Thyroid gland (tissue), 4 donors: ENCODE measurements around the gene CBL. TPM values are rescaled to one million over a fixed set of nuclear protein-coding genes. Genes with fewer than 3 reads are reported as not detected.

Experiments
- DNase-seq, 2 donors: peaks; one replicate each; pipeline ENCODE4 v3.0.0-alpha.2; 2019
- H3K27ac ChIP-seq, 3 donors: fragments of 200-600 bp; sonication (generic); 1 replicate in 2 of 3; 2 replicates in 1 of 3; pipeline ENCODE4 v1.5.1; 2016 to 2019; ENCODE audit warnings: mild to moderate bottlenecking in 1 of 3, moderate library complexity in 1 of 3
- H3K27me3 ChIP-seq: fragments of 200-600 bp; sonication (generic); one replicate; pipeline ENCODE4 v1.5.1; 2019
- H3K36me3 ChIP-seq, 2 donors: fragments of 200-600 bp; sonication (generic); one replicate each; pipeline ENCODE4 v1.5.1; 2016 to 2019
- H3K4me1 ChIP-seq, 2 donors: fragments of 200-600 bp; sonication (generic); one replicate each; pipeline ENCODE4 v1.5.1; 2017 to 2019
- H3K4me3 ChIP-seq, 3 donors: fragments of 200-600 bp; sonication (generic); replicated peaks in 1 of 3; 1 replicate in 2 of 3; 2 replicates in 1 of 3; pipeline ENCODE4 v1.5.1; 2016; ENCODE audit warnings: mild to moderate bottlenecking in 1 of 3
- H3K9me3 ChIP-seq: fragments of 200-600 bp; sonication (generic); one replicate; pipeline ENCODE4 v1.5.1; 2017
- POLR2A ChIP-seq, 2 donors: fragments of 450-650 bp; IDR thresholded peaks; one replicate each; pipeline ENCODE4 v1.6.1; 2017; ENCODE audit warnings: antibody characterized with exemption in 2 of 2, mild to moderate bottlenecking in 2 of 2, moderate library complexity in 1 of 2
- WGBS, 2 donors: methylation state at CpG; one replicate each; pipeline ENCODE4 v1.1.5; 2017; 5-methylcytosine and 5-hydroxymethylcytosine counted together
- intact Hi-C: fragments of 100-400 bp; cut with DNase I; formaldehyde crosslinking; loops from one replicate; pipeline ENCODE4 v1.15.1; 2023
- total RNA-seq, 4 donors: library from RNA; depleted of rRNA; stranded (reverse); fragments of >200 nt; gene quantifications; one replicate each; pipeline ENCODE4 v1.2.3, GENCODE V29; 2016
- TF ChIP-seq, protein P1 (sequence below), 6 experiments: fragments of 200-600 bp in 3 of 6; fragments of 450-650 bp in 3 of 6; sonication (generic) in 3 of 6; IDR thresholded peaks; one replicate each; pipeline ENCODE4 v1.5.1; 2016 to 2019; ENCODE audit warnings: antibody characterized with exemption in 6 of 6, mild to moderate bottlenecking in 2 of 6, inconsistent platforms in 1 of 6, moderate library complexity in 1 of 6

CBL gene
- total RNA-seq: 10 to 100 TPM in 3 of 4 donors, 1 to 10 TPM in 1; 9.4 to 14.5 (median 13.9) TPM

DNA sequence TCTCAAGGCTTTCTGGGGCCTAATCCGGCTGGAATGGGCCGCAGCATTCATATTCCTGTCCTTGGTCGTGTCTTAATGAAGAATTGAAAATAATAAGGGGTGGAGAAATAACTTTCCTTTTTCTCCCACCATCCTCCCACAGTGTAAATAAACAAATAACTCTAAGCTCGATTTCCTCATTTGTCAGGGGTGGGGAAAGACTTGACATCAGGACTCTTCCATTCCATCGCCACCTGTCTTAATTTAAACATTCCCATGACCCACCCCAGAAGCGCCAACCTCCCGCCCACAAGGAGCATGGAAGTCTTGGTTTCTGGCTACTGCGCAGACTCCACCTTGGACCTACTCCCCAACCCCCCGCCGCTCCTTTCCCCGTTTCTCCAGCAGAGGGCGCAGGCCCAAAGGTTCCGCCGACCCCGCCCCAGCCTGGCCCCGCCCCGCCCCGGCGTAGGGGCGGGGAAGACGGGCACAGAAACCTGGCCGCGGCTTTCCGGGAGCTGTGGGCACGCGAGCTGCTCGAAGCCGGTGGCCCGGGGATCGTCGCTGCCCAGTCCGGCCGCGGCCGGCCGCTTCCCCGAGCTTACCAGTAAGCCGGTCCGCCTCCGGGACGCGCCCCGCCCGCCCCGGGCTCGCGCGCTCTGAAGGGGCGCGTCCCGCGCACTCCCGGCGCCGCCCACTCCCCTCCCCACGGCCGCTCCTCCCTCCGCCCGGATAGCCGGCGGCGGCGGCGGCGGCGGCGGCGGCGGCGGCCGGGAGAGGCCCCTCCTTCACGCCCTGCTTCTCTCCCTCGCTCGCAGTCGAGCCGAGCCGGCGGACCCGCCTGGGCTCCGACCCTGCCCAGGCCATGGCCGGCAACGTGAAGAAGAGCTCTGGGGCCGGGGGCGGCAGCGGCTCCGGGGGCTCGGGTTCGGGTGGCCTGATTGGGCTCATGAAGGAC is at the start of gene CBL:
Gene CBL, plus strand, starts transcription at position 766 of the 937 bp plus-strand sequence. Its CDS starts 79 bp downstream, at position 845.
- H3K4me1 ChIP-seq: peaks cover 15 to 18% of the 10 kb centered on the region in 2 donors
- H3K27ac ChIP-seq: peak within 1 kb of the TSS; percentile 92 to 97 (median 94)
- 1 to 2% methylated on average over 7 to 12 of the region's 88 CpGs for WGBS, 2 donors
- TF ChIP-seq, protein P1, sequence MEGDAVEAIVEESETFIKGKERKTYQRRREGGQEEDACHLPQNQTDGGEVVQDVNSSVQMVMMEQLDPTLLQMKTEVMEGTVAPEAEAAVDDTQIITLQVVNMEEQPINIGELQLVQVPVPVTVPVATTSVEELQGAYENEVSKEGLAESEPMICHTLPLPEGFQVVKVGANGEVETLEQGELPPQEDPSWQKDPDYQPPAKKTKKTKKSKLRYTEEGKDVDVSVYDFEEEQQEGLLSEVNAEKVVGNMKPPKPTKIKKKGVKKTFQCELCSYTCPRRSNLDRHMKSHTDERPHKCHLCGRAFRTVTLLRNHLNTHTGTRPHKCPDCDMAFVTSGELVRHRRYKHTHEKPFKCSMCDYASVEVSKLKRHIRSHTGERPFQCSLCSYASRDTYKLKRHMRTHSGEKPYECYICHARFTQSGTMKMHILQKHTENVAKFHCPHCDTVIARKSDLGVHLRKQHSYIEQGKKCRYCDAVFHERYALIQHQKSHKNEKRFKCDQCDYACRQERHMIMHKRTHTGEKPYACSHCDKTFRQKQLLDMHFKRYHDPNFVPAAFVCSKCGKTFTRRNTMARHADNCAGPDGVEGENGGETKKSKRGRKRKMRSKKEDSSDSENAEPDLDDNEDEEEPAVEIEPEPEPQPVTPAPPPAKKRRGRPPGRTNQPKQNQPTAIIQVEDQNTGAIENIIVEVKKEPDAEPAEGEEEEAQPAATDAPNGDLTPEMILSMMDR (IDR thresholded peaks at IDR 0.05): peak; percentile 71 to 99 (median 86)
- TF ChIP-seq POLR2A (IDR thresholded peaks at IDR 0.05): peak; percentile 10 to 63
- no peaks in the 10 kb centered on the region for H3K9me3 ChIP-seq
- intact Hi-C loops: loop anchor here (10.0 kb wide), 2 partner anchors 79 to 119 kb away; no protein-coding TSS in a partner anchor
- peak; percentile 92 to 96 for DNase-seq
- no peaks in the 10 kb centered on the region for H3K36me3 ChIP-seq
- no peaks in the 10 kb centered on the region for H3K27me3 ChIP-seq
- peak within 1 kb of the TSS; percentile 63 to 96 (median 65) for H3K4me3 ChIP-seq

DNA sequence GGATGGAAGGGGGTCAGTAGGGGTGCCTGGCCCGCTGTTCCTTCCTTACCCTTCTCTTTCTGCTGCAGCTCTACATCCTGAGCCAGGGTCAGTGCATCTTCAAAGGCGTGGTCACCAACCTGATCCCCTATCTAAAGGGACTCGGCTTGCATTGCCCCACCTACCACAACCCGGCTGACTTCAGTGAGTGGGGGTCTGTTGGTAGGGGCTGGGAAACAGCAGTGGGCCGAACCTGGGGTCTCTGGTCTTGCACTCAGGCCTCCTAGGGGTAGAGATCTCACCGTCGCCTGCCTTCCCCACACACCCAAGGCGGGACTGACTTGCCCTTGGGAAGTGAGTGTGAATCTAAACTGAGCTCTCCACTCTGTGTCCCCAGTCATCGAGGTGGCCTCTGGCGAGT is 49.6 kb upstream of the CBL start:
- Histone ChIP-seq H3K9me3 (no peaks in the 10 kb centered on the region), H3K4me1 (peaks cover 6 to 7% of the 10 kb centered on the region in 2 donors), H3K36me3 (no peaks in the 10 kb centered on the region), H3K4me3 (no peak overlapping the region), H3K27ac (no peak overlapping the region), H3K27me3 (no peaks in the 10 kb centered on the region)
- intact Hi-C loops: no loop called here
- no peak for DNase-seq
- WGBS, 2 donors: 91 to 97% methylated on average over 6 to 7 of the region's 10 CpGs
- TF ChIP-seq POLR2A (IDR thresholded peaks at IDR 0.05): no peak
- TF ChIP-seq, protein P1 (IDR thresholded peaks at IDR 0.05): no peak

DNA sequence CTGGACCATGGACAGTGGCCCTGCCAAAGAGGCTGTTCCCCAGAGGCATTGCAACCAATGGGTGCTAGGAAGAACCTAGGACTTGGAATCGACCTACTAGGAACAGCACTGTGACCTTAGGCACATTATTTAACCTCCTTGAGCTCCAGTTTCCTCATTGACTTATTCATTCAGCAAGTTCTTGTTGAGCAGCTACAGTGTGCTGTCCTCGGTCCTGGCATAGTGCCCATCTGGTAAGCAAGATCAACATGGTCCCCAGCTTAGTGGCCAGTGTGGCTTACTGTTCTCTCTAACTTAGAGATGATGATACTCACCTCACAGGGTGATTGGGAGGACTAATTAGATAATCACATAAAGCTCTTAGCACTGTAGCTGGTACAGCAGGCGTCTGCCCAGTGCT is 49.1 kb upstream of the CBL start:
- Histone ChIP-seq H3K4me3 (no peak overlapping the region), H3K9me3 (no peaks in the 10 kb centered on the region), H3K27me3 (no peaks in the 10 kb centered on the region), H3K27ac (no peak overlapping the region), H3K4me1 (peaks cover 6 to 7% of the 10 kb centered on the region in 2 donors), H3K36me3 (no peaks in the 10 kb centered on the region)
- DNase-seq: peak; percentile 27 to 44
- 61 to 64% methylated on average over 3 of the region's 3 CpGs for WGBS, 2 donors
- intact Hi-C loops: no loop called here
- TF ChIP-seq, protein P1 (IDR thresholded peaks at IDR 0.05): no peak
- TF ChIP-seq POLR2A (IDR thresholded peaks at IDR 0.05): no peak

DNA sequence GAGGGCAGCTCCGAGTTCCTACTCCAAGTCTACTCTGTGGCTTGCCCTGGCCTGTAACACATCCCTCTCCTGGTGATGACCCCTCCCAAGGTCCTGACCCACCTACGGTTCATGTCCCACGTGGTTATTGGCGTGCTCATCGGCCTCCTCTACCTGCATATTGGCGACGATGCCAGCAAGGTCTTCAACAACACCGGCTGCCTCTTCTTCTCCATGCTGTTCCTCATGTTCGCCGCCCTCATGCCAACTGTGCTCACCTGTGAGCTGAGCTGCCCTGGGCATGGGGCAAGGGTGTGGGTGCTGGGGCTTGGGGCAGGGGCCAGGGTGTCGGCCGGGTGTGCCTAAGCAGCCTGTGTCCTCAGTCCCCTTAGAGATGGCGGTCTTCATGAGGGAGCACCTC is 47.7 kb upstream of the CBL start:
- intact Hi-C loops: no loop called here
- Histone ChIP-seq H3K36me3 (no peaks in the 10 kb centered on the region), H3K27me3 (no peaks in the 10 kb centered on the region), H3K4me1 (peaks cover 6 to 7% of the 10 kb centered on the region in 2 donors), H3K27ac (no peak overlapping the region), H3K4me3 (no peak overlapping the region), H3K9me3 (no peaks in the 10 kb centered on the region)
- TF ChIP-seq, protein P1 (IDR thresholded peaks at IDR 0.05): no peak
- no peak for TF ChIP-seq POLR2A (IDR thresholded peaks at IDR 0.05)
- 91 to 95% methylated on average over 12 of the region's 13 CpGs for WGBS, 2 donors
- DNase-seq: no peak

DNA sequence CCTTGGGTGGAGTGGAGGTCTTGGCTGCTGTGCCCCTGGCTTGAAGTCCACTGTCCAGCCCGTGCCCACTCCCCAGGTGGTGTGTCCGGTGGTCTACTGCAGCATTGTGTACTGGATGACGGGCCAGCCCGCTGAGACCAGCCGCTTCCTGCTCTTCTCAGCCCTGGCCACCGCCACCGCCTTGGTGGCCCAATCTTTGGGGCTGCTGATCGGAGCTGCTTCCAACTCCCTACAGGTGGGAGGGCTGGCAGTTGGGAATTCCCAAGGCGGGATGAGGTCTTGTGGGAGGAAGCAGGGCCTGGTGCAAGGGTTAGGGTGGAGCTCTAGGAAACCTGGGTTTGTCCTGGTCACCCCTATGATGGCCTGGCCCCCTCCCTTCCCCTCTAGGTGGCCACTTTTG is 46.0 kb upstream of the CBL start:
- no peaks in the 10 kb centered on the region for H3K27me3 ChIP-seq
- intact Hi-C loops: no loop called here
- H3K27ac ChIP-seq: no peak overlapping the region
- no peak for DNase-seq
- no peak for TF ChIP-seq POLR2A (IDR thresholded peaks at IDR 0.05)
- TF ChIP-seq, protein P1 (IDR thresholded peaks at IDR 0.05): no peak
- no peak overlapping the region for H3K4me3 ChIP-seq
- H3K36me3 ChIP-seq: no peaks in the 10 kb centered on the region
- no peaks in the 10 kb centered on the region for H3K9me3 ChIP-seq
- 90 to 93% methylated on average over 3 to 7 of the region's 9 CpGs for WGBS, 2 donors
- H3K4me1 ChIP-seq: peaks cover 11 to 13% of the 10 kb centered on the region in 2 donors
